Smooth muscle cell (in vitro differentiated cells): ENCODE data around the gene C13orf46. TPM values are rescaled to one million over a fixed set of nuclear protein-coding genes. Genes with fewer than 3 reads are reported as not detected.

Experiments used
- DNase-seq: peaks from one replicate; lab custom pipeline; 2025; ENCODE audit not compliant: unreplicated experiment; lab: John Stamatoyannopoulos, UW
- H2AFZ ChIP-seq: fragments of 200-600 bp; sonication (generic); 2 replicates; pipeline ENCODE4 v1.6.0; 2016; ENCODE audit warnings: antibody characterized with exemption, low read depth, mild to moderate bottlenecking
- H3F3A ChIP-seq: fragments of 200-600 bp; sonication (generic); 2 replicates; pipeline ENCODE4 v1.6.0; 2017; ENCODE audit warnings: antibody characterized with exemption, low read depth
- H3K27ac ChIP-seq: fragments of 200-600 bp; sonication (generic); 2 replicates; pipeline ENCODE4 v1.5.1; 2016; ENCODE audit warnings: low read depth, mild to moderate bottlenecking
- H3K27me3 ChIP-seq: fragments of 200-600 bp; sonication (generic); 2 replicates; pipeline ENCODE4 v1.6.1; 2016; ENCODE audit warnings: low read depth, mild to moderate bottlenecking
- H3K36me3 ChIP-seq: fragments of 200-600 bp; sonication (generic); 2 replicates; pipeline ENCODE4 v1.5.1; 2016; ENCODE audit warnings: low read depth
- H3K4me1 ChIP-seq: fragments of 200-600 bp; sonication (generic); 2 replicates; pipeline ENCODE4 v1.5.1; 2016; ENCODE audit warnings: low read depth
- H3K4me2 ChIP-seq: fragments of 200-600 bp; sonication (generic); 2 replicates; pipeline ENCODE4 v1.6.0; 2016; ENCODE audit warnings: mild to moderate bottlenecking
- H3K4me3 ChIP-seq: fragments of 200-600 bp; sonication (generic); 2 replicates; pipeline ENCODE4 v1.5.1; 2016; ENCODE audit warnings: mild to moderate bottlenecking
- H3K79me2 ChIP-seq: fragments of 200-600 bp; sonication (generic); 2 replicates; pipeline ENCODE4 v1.6.0; 2016; ENCODE audit warnings: low read depth, mild to moderate bottlenecking
- H3K9ac ChIP-seq: fragments of 200-600 bp; sonication (generic); 2 replicates; pipeline ENCODE4 v1.6.0; 2016; ENCODE audit warnings: low read depth
- H3K9me3 ChIP-seq: fragments of 200-600 bp; sonication (generic); replicated peaks from 2 replicates; pipeline ENCODE4 v1.5.1; 2016; ENCODE audit warnings: low read depth
- H4K20me1 ChIP-seq: fragments of 200-600 bp; sonication (generic); 2 replicates; pipeline ENCODE4 v1.6.0; 2016; ENCODE audit warnings: low read depth
- CTCF ChIP-seq: fragments of 200-600 bp; sonication (generic); IDR thresholded peaks from 2 replicates; pipeline ENCODE4 v1.5.1; 2017; ENCODE audit warnings: borderline replicate concordance, mild to moderate bottlenecking, antibody characterized with exemption; ENCODE audit not compliant: insufficient read depth, poor library complexity, severe bottlenecking
- WGBS: methylation state at CpG from one replicate; pipeline ENCODE4 v1.1.7; 2016; ENCODE audit warnings: low lambda C conversion rate; 5-methylcytosine and 5-hydroxymethylcytosine counted together
- polyA plus RNA-seq: library from polyadenylated mRNA; unstranded; fragments of >200 nt; fragmentation: Nextera tagmentation; extraction: Ambion mirVana; gene quantifications from 2 replicates; pipeline ENCODE4 v1.2.1, GENCODE V29; 2016
- total RNA-seq: library from RNA; depleted of rRNA; stranded (reverse); fragments of >200 nt; gene quantifications from 2 replicates; pipeline ENCODE4 v1.2.3, GENCODE V29; 2014

Gene C13orf46
- total and polyA plus RNA-seq, 2 experiments from 2014 or later = 0.26 to 5.8 TPM

- Histone ChIP-seq H3K4me1 (no peaks in the 10 kb centered on the region), H3K79me2 (no peaks in the 10 kb centered on the region), H3K4me2 (no peak overlapping the region), H3F3A (no peaks in the 10 kb centered on the region), H3K9ac (no peak overlapping the region), H3K27me3 (no peaks in the 10 kb centered on the region), H3K36me3 (no peaks in the 10 kb centered on the region), H2AFZ (no peak overlapping the region), H3K27ac (no peak overlapping the region), H3K9me3 (no peaks in the 10 kb centered on the region), H3K4me3 (no peak overlapping the region), H4K20me1 (no peaks in the 10 kb centered on the region)
- TF ChIP-seq CTCF = no peak
- no peak for DNase-seq
- 99% methylated on average over 14 of the region's 14 CpGs for WGBS
Observed at GRCh38 chr13:113956571-113956970, 17.3 kb downstream of the C13orf46 start.

- Histone ChIP-seq H3K9me3 (no peaks in the 10 kb centered on the region), H3K4me1 (no peaks in the 10 kb centered on the region), H3K4me3 (no peak overlapping the region), H3F3A (no peaks in the 10 kb centered on the region), H3K27me3 (no peaks in the 10 kb centered on the region), H3K79me2 (no peaks in the 10 kb centered on the region), H2AFZ (no peak overlapping the region), H3K4me2 (no peak overlapping the region), H3K27ac (no peak overlapping the region), H4K20me1 (no peaks in the 10 kb centered on the region), H3K36me3 (no peaks in the 10 kb centered on the region), H3K9ac (no peak overlapping the region)
- WGBS = 92% methylated on average over 24 of the region's 27 CpGs
- DNase-seq = no peak
- TF ChIP-seq CTCF = no peak
Observed at GRCh38 chr13:113955691-113956090, 18.2 kb downstream of the C13orf46 start.

GRCh38 chr13:113955235-113955634 lies 18.6 kb downstream of the C13orf46 start:
- H3K4me2 ChIP-seq = no peak overlapping the region
- 94% methylated on average over 29 of the region's 29 CpGs for WGBS
- H3K9me3 ChIP-seq = no peaks in the 10 kb centered on the region

More at GRCh38 chr13:113955235-113955634, 18.6 kb downstream of the C13orf46 start:
- Histone ChIP-seq H3K4me3 (no peak overlapping the region), H2AFZ (no peak overlapping the region), H3K79me2 (no peaks in the 10 kb centered on the region), H3K36me3 (no peaks in the 10 kb centered on the region), H3K9ac (no peak overlapping the region), H3F3A (no peaks in the 10 kb centered on the region), H3K27ac (no peak overlapping the region), H3K27me3 (no peaks in the 10 kb centered on the region), H3K4me1 (no peaks in the 10 kb centered on the region), H4K20me1 (no peaks in the 10 kb centered on the region)
- DNase-seq = no peak
- TF ChIP-seq CTCF = no peak
